Endodermal cell (in vitro differentiated cells): Measurements from ENCODE around the gene KCNT1. TPM values are rescaled to one million over a fixed set of nuclear protein-coding genes. Genes with fewer than 3 reads are reported as not detected.

Experiments
- DNase-seq: peaks from one replicate; pipeline ENCODE4 v3.0.0-alpha.2; 2017
- H3K27ac ChIP-seq: 2 replicates; pipeline ENCODE4 v1.5.1; 2013; ENCODE audit warnings: mild to moderate bottlenecking, low read depth, low read length, moderate library complexity
- H3K27me3 ChIP-seq: 2 replicates; pipeline ENCODE4 v1.6.1; 2013; ENCODE audit warnings: mild to moderate bottlenecking, low read length, moderate library complexity; ENCODE audit not compliant: insufficient read depth, control insufficient read depth, poor library complexity, severe bottlenecking
- H3K36me3 ChIP-seq: 2 replicates; pipeline ENCODE4 v1.7.0; 2013; ENCODE audit warnings: mild to moderate bottlenecking, low read length, moderate library complexity; ENCODE audit not compliant: control insufficient read depth, insufficient read depth
- H3K4me1 ChIP-seq: one replicate; pipeline ENCODE4 v1.7.0; 2013; ENCODE audit warnings: low read length; ENCODE audit not compliant: control insufficient read depth, insufficient read depth
- H3K4me3 ChIP-seq: 2 replicates; pipeline ENCODE4 v1.5.1; 2013; ENCODE audit warnings: mild to moderate bottlenecking, low read length, moderate library complexity
- H3K9ac ChIP-seq: 2 replicates; pipeline ENCODE4 v1.6.1; 2013; ENCODE audit warnings: mild to moderate bottlenecking, low read length, moderate library complexity; ENCODE audit not compliant: poor library complexity, severe bottlenecking; ENCODE audit errors: extremely low read depth
- H3K9me3 ChIP-seq: 2 replicates; pipeline ENCODE4 v1.6.1; 2013; ENCODE audit warnings: mild to moderate bottlenecking, low read length, moderate library complexity; ENCODE audit not compliant: control insufficient read depth
- H3K27ac Mint-ChIP-seq: 2 replicates; pipeline ENCODE4 v1.8.0; 2020; ENCODE audit warnings: mixed read lengths
- H3K27me3 Mint-ChIP-seq: 2 replicates; pipeline ENCODE4 v1.8.0; 2021; ENCODE audit warnings: mild to moderate bottlenecking, mixed read lengths; ENCODE audit not compliant: insufficient read depth
- H3K36me3 Mint-ChIP-seq: 2 replicates; pipeline ENCODE4 v1.8.0; 2020; ENCODE audit warnings: low read depth, mixed read lengths
- H3K4me1 Mint-ChIP-seq: 2 replicates; pipeline ENCODE4 v1.8.0; 2020; ENCODE audit warnings: mixed read lengths
- H3K4me3 Mint-ChIP-seq: 2 replicates; pipeline ENCODE4 v1.8.0; 2020; ENCODE audit warnings: mild to moderate bottlenecking, moderate library complexity, mixed read lengths
- H3K9me3 Mint-ChIP-seq: 2 replicates; pipeline ENCODE4 v1.8.0; 2020; ENCODE audit warnings: mild to moderate bottlenecking, mixed read lengths
- WGBS, 2 experiments: methylation state at CpG; one replicate each; pipeline versions ENCODE4 v1.1.5 to v1.1.7; 2013; ENCODE audit warnings: missing lambda C conversion rate in 2 of 2, mixed read lengths in 1 of 2; ENCODE audit not compliant: insufficient coverage in 1 of 2, insufficient read length in 1 of 2; 5-methylcytosine and 5-hydroxymethylcytosine counted together
- total RNA-seq, 2 donors: library from RNA; stranded (reverse); fragmentation: NEBNext Ultra II Directional in 1 of 2; extraction: Animal tissue kit (Norgen Biotek cat#: 25700) in 1 of 2; gene quantifications; 2 replicates in 1 of 2; 3 replicates in 1 of 2; pipeline ENCODE4 v1.2.1, GENCODE V29; 2021
- TF ChIP-seq, protein P1 (sequence below): fragments of 200-600 bp; sonication (generic); conservative IDR thresholded peaks from 2 replicates; pipeline ENCODE4 v1.5.0; 2021; ENCODE audit warnings: antibody characterized with exemption, mild to moderate bottlenecking

Gene KCNT1
- total RNA-seq, 2 donors from 2014 or later: 0.15 TPM; not detected in 1

DNA sequence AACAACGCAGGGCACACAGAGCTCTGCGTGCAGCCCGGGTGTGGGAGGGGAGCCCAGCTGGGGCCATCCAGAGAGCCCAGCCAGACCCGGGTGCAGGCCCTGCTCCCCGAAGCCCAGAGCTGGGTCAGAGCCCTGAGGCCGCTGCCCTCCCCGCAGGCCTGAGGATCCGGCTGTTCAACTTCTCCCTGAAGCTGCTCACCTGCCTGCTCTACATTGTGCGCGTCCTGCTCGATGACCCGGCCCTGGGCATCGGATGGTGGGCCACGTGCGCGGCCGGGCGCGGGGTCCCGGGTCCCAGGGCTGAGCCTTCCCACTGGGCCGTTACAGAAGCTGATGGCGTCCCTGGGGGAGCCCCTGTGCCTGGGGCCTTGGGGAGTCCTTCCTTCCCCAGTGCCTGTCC, 48.8 kb downstream of the KCNT1 start:
- no peaks in the 10 kb centered on the region for H3K4me1 ChIP-seq
- no peak for DNase-seq
- TF ChIP-seq, protein P1, sequence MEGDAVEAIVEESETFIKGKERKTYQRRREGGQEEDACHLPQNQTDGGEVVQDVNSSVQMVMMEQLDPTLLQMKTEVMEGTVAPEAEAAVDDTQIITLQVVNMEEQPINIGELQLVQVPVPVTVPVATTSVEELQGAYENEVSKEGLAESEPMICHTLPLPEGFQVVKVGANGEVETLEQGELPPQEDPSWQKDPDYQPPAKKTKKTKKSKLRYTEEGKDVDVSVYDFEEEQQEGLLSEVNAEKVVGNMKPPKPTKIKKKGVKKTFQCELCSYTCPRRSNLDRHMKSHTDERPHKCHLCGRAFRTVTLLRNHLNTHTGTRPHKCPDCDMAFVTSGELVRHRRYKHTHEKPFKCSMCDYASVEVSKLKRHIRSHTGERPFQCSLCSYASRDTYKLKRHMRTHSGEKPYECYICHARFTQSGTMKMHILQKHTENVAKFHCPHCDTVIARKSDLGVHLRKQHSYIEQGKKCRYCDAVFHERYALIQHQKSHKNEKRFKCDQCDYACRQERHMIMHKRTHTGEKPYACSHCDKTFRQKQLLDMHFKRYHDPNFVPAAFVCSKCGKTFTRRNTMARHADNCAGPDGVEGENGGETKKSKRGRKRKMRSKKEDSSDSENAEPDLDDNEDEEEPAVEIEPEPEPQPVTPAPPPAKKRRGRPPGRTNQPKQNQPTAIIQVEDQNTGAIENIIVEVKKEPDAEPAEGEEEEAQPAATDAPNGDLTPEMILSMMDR: no peak
- no peaks in the 10 kb centered on the region for H3K36me3 ChIP-seq
- Mint-ChIP-seq H3K4me3 (no peak overlapping the region), H3K9me3 (no peaks in the 10 kb centered on the region), H3K4me1 (no peaks in the 10 kb centered on the region), H3K36me3 (no peaks in the 10 kb centered on the region), H3K27ac (no peak overlapping the region), H3K27me3 (no peaks in the 10 kb centered on the region)
- no peak overlapping the region for H3K9ac ChIP-seq
- WGBS, 2 experiments: 88 to 93% methylated on average over 17 to 22 of the region's 22 CpGs
- H3K27ac ChIP-seq: no peak overlapping the region
- H3K9me3 ChIP-seq: no peaks in the 10 kb centered on the region
- H3K4me3 ChIP-seq: no peak overlapping the region
- H3K27me3 ChIP-seq: no peaks in the 10 kb centered on the region

DNA sequence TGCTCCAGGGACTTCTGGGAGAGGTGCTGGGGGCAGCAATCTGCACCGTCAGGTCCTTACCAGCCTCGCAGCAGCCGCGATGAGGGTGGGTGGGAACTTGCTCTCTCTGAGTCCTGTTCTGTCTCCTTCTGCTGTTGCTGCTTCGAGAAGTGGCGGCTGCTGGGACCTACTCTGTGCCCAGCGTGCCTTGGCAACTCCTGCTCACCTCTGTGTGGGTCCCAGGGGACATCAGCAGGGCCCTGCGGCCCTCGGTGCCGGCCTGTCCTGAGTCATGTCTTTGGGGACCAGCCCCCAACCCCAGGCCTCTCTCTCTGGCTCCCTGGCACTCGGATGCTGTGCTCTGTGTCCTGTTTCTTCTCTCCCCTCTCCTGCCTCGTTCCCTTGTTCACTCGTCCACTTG, 49.5 kb downstream of the KCNT1 start:
- H3K36me3 ChIP-seq: no peaks in the 10 kb centered on the region
- no peak overlapping the region for H3K4me3 Mint-ChIP-seq
- H3K9me3 Mint-ChIP-seq: no peaks in the 10 kb centered on the region
- no peak for DNase-seq
- TF ChIP-seq, protein P1: no peak
- H3K27me3 Mint-ChIP-seq: no peaks in the 10 kb centered on the region
- H3K4me1 ChIP-seq: no peaks in the 10 kb centered on the region
- H3K9ac ChIP-seq: no peak overlapping the region
- H3K27ac Mint-ChIP-seq: no peak overlapping the region
- no peaks in the 10 kb centered on the region for H3K4me1 Mint-ChIP-seq
- H3K36me3 Mint-ChIP-seq: no peaks in the 10 kb centered on the region
- no peak overlapping the region for H3K27ac ChIP-seq
- H3K27me3 ChIP-seq: no peaks in the 10 kb centered on the region
- no peak overlapping the region for H3K4me3 ChIP-seq
- no peaks in the 10 kb centered on the region for H3K9me3 ChIP-seq
- 85 to 88% methylated on average over 13 of the region's 13 CpGs for WGBS, 2 experiments

DNA sequence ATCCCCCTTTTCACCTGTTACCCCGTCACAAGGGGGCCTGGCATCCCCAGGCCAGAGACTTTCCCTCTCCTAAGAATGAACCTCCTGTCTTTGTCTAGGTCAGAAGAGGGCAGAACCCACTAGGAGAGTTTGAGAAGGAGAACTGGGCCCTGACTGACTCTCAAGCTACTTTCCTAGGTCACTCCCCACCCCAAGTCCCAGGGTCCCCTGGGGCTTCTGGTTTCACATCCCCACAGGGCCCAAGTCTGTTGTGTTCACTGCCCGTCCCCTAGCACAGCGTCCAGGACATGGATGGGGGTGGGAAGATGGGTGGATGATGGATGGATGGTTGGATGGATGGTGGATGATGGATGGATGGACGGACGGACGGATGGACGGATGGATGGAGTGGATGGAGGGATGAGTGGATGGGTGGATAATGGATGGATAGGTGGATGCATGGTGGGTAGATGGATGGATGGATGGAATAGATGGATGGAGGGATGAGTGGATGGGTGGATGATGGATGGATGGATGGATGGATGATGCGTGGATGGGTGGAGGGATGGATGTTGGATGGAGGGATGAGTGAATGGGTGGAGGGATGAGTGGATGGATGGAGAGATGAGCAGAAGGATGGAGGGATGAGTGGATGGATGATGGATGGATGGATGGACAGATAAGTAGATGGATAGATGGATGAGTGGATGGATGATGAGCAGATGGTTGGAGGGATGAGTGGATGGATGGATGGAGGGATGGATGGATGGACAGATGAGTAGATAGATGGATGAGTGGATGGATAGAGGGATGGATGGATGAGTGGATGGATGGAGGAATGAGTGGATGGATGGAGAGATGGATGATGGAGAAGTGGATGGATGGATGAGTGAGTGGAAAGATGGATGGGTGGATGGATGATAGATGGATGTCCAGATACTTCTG, 50.6 kb downstream of the KCNT1 start:
- no peaks in the 10 kb centered on the region for H3K4me1 Mint-ChIP-seq
- no peaks in the 10 kb centered on the region for H3K9me3 ChIP-seq
- TF ChIP-seq, protein P1: no peak
- H3K4me3 Mint-ChIP-seq: no peak overlapping the region
- 89 to 95% methylated on average over 5 to 8 of the region's 8 CpGs for WGBS, 2 experiments
- no peaks in the 10 kb centered on the region for H3K27me3 ChIP-seq
- no peak overlapping the region for H3K27ac Mint-ChIP-seq
- no peaks in the 10 kb centered on the region for H3K27me3 Mint-ChIP-seq
- H3K9ac ChIP-seq: no peak overlapping the region
- H3K9me3 Mint-ChIP-seq: no peaks in the 10 kb centered on the region
- H3K36me3 Mint-ChIP-seq: no peaks in the 10 kb centered on the region
- no peak overlapping the region for H3K27ac ChIP-seq
- no peak for DNase-seq
- H3K4me1 ChIP-seq: no peaks in the 10 kb centered on the region
- no peaks in the 10 kb centered on the region for H3K36me3 ChIP-seq
- H3K4me3 ChIP-seq: no peak overlapping the region
